ENCODE measurements around the gene TMEM44.

Gene TMEM44

DNA sequence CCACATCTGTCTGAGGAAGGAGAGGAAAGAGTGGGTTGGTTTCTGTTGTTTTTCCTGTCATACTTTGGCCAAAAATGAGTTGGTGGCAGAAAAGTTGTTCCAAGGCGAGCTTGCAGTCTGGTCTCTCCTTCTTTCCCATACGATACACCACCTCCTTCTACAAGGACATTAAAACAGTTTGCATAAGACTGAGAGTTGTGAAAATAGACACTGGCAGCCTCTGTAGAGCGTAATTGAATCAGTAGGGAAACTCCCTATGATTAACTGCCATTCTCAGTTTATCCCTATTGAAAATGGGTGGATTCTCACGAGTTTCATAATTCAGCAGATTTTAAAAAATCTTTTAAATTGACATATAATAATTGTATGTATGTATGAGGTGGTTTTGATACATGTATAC lies 42.5 kb upstream of the TMEM44 start:
- H3K4me3 ChIP-seq (ENCODE audit: low read depth, low read length), result no peak overlapping the region
- TF ChIP-seq, protein P1, sequence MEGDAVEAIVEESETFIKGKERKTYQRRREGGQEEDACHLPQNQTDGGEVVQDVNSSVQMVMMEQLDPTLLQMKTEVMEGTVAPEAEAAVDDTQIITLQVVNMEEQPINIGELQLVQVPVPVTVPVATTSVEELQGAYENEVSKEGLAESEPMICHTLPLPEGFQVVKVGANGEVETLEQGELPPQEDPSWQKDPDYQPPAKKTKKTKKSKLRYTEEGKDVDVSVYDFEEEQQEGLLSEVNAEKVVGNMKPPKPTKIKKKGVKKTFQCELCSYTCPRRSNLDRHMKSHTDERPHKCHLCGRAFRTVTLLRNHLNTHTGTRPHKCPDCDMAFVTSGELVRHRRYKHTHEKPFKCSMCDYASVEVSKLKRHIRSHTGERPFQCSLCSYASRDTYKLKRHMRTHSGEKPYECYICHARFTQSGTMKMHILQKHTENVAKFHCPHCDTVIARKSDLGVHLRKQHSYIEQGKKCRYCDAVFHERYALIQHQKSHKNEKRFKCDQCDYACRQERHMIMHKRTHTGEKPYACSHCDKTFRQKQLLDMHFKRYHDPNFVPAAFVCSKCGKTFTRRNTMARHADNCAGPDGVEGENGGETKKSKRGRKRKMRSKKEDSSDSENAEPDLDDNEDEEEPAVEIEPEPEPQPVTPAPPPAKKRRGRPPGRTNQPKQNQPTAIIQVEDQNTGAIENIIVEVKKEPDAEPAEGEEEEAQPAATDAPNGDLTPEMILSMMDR (IDR thresholded peaks at IDR 0.05; ENCODE audit: insufficient read depth, low read length, missing control alignments), result no peak
- no peak for DNase-seq (ENCODE audit: low read depth, low spot score)
- ChIA-PET CTCF (interaction anchor here (0.8 to 6.9 kb wide), 3 partner anchors 10 to 595 kb away, joined by 4 to 147 read pairs (median 61); partner anchors contain the start of genes FAM43A and XXYLT1), POLR2A (interaction anchor here (0.8 kb wide), 1 partner anchor 10 kb away, joined by 3 read pairs; the partner anchor contains the start of gene FAM43A)

DNA sequence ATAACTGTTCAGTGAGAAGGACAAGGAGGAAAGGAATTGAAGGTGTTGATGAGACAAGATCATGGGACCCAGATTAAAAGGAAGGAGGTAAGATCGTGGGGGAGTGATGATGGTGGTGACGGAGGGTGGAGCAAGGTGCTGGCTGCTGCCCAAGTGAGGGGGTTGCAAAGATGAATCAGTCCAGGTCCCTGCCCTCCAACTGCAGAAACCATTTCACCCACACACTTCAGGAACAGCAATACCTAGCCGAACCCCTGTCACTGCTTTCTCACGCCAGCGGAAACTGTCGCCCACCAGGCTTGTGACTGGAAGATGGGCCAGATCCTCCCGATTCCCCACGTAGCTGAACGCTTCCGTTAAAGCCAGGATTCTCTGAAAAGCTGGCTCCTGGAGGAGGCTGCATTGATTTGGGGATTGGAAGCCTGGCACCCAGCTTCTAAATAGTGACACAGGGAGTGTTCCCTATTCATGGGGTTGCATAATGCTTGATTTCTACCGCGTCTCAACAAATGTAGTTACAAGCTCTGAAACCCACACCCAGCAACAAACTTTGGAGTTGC lies 41.9 kb upstream of the TMEM44 start:
- DNase-seq (ENCODE audit: low read depth, low spot score), result no peak
- H3K4me3 ChIP-seq (ENCODE audit: low read depth, low read length), result no peak overlapping the region
- TF ChIP-seq, protein P1 (IDR thresholded peaks at IDR 0.05; ENCODE audit: insufficient read depth, low read length, missing control alignments), result no peak
- CTCF ChIA-PET, result interaction anchor here (0.6 to 6.9 kb wide), 6 partner anchors 10 to 631 kb away, joined by 3 to 147 read pairs (median 19); partner anchors contain the start of genes FAM43A and XXYLT1
- POLR2A ChIA-PET, result interaction anchor here (0.8 kb wide), 1 partner anchor 11 kb away, joined by 3 read pairs; the partner anchor contains the start of gene FAM43A

DNA sequence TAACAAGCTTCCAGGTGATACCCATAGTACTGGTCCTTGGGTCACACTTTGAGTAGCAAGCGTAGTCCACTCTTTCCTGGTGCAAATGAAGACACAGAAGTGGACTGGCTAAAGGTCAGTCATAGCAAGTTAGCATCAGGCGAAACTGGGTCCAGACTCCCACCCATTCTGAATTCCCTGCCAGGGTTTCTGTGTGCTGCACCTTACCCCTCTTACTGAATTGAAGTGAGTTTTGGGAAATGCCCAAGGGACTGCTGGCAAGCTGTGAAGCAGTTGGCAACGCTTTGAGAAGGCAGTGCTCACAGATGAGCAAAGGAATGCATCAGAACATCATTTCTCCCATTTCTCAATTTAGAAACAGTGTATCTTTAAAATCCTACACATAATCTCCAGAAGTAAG lies 40.5 kb upstream of the TMEM44 start:
- TF ChIP-seq, protein P1 (IDR thresholded peaks at IDR 0.05; ENCODE audit: insufficient read depth, low read length, missing control alignments), result no peak
- ChIA-PET CTCF (interaction anchor here (0.7 to 6.9 kb wide), 8 partner anchors 12 to 597 kb away, joined by 3 to 147 read pairs (median 8); partner anchors contain the start of genes FAM43A and XXYLT1), POLR2A (interaction anchor here (3.2 kb wide), 1 partner anchor 12 kb away, joined by 25 read pairs; the partner anchor contains the start of gene FAM43A)
- no peak for DNase-seq (ENCODE audit: low read depth, low spot score)
- no peak overlapping the region for H3K4me3 ChIP-seq (ENCODE audit: low read depth, low read length)

DNA sequence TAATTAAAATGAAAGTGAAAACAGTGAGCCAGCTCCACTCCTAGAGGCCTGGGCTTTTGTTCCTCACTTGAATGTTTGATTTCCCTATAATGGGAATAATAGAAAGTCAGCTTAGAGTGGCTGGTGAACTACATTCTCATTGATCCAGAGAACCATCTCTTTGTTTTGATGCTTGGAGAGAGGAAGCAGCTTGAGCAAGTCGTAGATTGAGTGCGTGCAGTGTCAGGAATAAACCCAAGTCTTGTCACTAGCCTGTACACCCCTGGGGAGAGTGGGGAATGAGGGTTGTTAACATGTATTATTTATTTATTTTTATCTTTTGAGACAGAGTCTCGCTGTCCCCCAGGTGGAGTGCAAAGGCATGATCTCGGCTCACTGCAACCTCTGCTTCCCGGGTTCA lies 39.7 kb upstream of the TMEM44 start:
- DNase-seq (ENCODE audit: low read depth, low spot score), result no peak
- peak overlapping the region; percentile 89 for H3K4me3 ChIP-seq (ENCODE audit: low read depth, low read length)
- ChIA-PET CTCF (interaction anchor here (0.8 to 6.9 kb wide), 20 partner anchors 12 to 850 kb away, joined by 3 to 147 read pairs (median 12); partner anchors contain the start of genes FAM43A and XXYLT1), POLR2A (interaction anchor here (0.6 to 3.2 kb wide), 4 partner anchors 13 to 868 kb away, joined by 3 to 25 read pairs (median 7); partner anchors contain the start of genes FAM43A and XXYLT1)
- TF ChIP-seq, protein P1 (IDR thresholded peaks at IDR 0.05; ENCODE audit: insufficient read depth, low read length, missing control alignments), result no peak

DNA sequence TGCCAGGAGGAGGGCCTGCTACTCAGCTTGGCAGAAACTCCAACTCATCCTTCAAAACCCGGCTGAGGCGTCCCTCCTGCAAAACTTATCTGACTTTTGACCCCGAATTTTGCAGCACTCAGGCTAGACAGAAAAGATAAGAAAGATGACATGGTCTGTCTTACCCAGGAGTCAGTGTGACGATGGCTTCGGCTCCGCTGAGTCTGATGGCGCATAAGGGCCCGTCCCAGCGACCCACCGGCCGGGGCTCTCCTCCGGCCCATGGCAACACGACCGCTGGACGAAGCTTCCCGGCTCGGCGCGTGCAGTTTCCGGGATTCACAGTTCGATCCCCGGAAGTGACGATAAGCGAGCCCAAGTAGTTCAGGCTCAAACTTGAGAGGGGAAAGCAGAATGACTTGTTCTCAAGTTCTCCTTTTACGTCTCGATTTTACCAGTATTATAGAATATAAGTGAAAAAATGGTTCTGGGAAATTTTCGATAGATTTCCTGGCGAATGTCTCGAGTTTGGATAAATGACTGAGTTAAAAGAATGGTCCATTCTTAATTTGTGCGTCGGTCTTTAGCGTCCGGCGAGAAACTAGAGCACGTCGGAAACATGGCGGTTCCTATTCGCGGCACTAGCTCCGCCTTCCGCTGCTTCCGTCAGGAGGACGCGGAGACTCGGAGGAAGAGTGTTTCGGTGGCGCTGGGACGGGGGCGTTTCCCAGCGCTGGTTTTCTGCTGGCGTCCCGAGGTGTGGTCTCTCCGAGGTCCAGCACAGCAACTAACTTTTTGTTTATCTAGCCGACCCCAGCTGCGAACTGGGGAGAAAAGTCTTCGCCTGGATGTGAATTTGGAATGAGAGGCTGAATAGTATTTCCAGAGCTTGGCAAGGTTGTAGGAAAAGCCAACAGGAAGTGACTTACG lies 38.9 kb upstream of the TMEM44 start, which contains the start of gene LSG1:
Gene LSG1, minus strand, starts transcription at position 292 of the 909 bp plus-strand sequence. Its CDS starts 29 bp downstream, at position 263.
- ChIA-PET POLR2A (interaction anchor here (0.6 to 3.2 kb wide), 6 partner anchors 10 to 869 kb away, joined by 3 to 25 read pairs (median 4); partner anchors contain the start of genes FAM43A and XXYLT1), CTCF (interaction anchor here (0.7 to 6.9 kb wide), 35 partner anchors 13 to 851 kb away, joined by 3 to 147 read pairs (median 7); partner anchors contain the start of genes FAM43A, TMEM44 and XXYLT1)
- peak; percentile 71 for DNase-seq (ENCODE audit: low read depth, low spot score)
- H3K4me3 ChIP-seq (ENCODE audit: low read depth, low read length), result peak within 1 kb of the TSS; percentile 89
- TF ChIP-seq, protein P1 (IDR thresholded peaks at IDR 0.05; ENCODE audit: insufficient read depth, low read length, missing control alignments), result no peak
